Smooth muscle cell (in vitro differentiated cells): Measurements from ENCODE around the gene OR5D14. TPM values are rescaled to one million over a fixed set of nuclear protein-coding genes. Genes with fewer than 3 reads are reported as not detected.

Experiments
- DNase-seq: peaks from one replicate; lab custom pipeline; 2025; ENCODE audit not compliant: unreplicated experiment; lab: John Stamatoyannopoulos, UW
- H2AFZ ChIP-seq: fragments of 200-600 bp; sonication (generic); 2 replicates; pipeline ENCODE4 v1.6.0; 2016; ENCODE audit warnings: antibody characterized with exemption, low read depth, mild to moderate bottlenecking
- H3F3A ChIP-seq: fragments of 200-600 bp; sonication (generic); 2 replicates; pipeline ENCODE4 v1.6.0; 2017; ENCODE audit warnings: antibody characterized with exemption, low read depth
- H3K27ac ChIP-seq: fragments of 200-600 bp; sonication (generic); 2 replicates; pipeline ENCODE4 v1.5.1; 2016; ENCODE audit warnings: low read depth, mild to moderate bottlenecking
- H3K27me3 ChIP-seq: fragments of 200-600 bp; sonication (generic); 2 replicates; pipeline ENCODE4 v1.6.1; 2016; ENCODE audit warnings: low read depth, mild to moderate bottlenecking
- H3K36me3 ChIP-seq: fragments of 200-600 bp; sonication (generic); 2 replicates; pipeline ENCODE4 v1.5.1; 2016; ENCODE audit warnings: low read depth
- H3K4me1 ChIP-seq: fragments of 200-600 bp; sonication (generic); 2 replicates; pipeline ENCODE4 v1.5.1; 2016; ENCODE audit warnings: low read depth
- H3K4me2 ChIP-seq: fragments of 200-600 bp; sonication (generic); 2 replicates; pipeline ENCODE4 v1.6.0; 2016; ENCODE audit warnings: mild to moderate bottlenecking
- H3K4me3 ChIP-seq: fragments of 200-600 bp; sonication (generic); 2 replicates; pipeline ENCODE4 v1.5.1; 2016; ENCODE audit warnings: mild to moderate bottlenecking
- H3K79me2 ChIP-seq: fragments of 200-600 bp; sonication (generic); 2 replicates; pipeline ENCODE4 v1.6.0; 2016; ENCODE audit warnings: low read depth, mild to moderate bottlenecking
- H3K9ac ChIP-seq: fragments of 200-600 bp; sonication (generic); 2 replicates; pipeline ENCODE4 v1.6.0; 2016; ENCODE audit warnings: low read depth
- H3K9me3 ChIP-seq: fragments of 200-600 bp; sonication (generic); replicated peaks from 2 replicates; pipeline ENCODE4 v1.5.1; 2016; ENCODE audit warnings: low read depth
- H4K20me1 ChIP-seq: fragments of 200-600 bp; sonication (generic); 2 replicates; pipeline ENCODE4 v1.6.0; 2016; ENCODE audit warnings: low read depth
- CTCF ChIP-seq: fragments of 200-600 bp; sonication (generic); IDR thresholded peaks from 2 replicates; pipeline ENCODE4 v1.5.1; 2017; ENCODE audit warnings: borderline replicate concordance, mild to moderate bottlenecking, antibody characterized with exemption; ENCODE audit not compliant: insufficient read depth, poor library complexity, severe bottlenecking
- WGBS: methylation state at CpG from one replicate; pipeline ENCODE4 v1.1.7; 2016; ENCODE audit warnings: low lambda C conversion rate; 5-methylcytosine and 5-hydroxymethylcytosine counted together
- polyA plus RNA-seq: library from polyadenylated mRNA; unstranded; fragments of >200 nt; fragmentation: Nextera tagmentation; extraction: Ambion mirVana; gene quantifications from 2 replicates; pipeline ENCODE4 v1.2.1, GENCODE V29; 2016
- total RNA-seq: library from RNA; depleted of rRNA; stranded (reverse); fragments of >200 nt; gene quantifications from 2 replicates; pipeline ENCODE4 v1.2.3, GENCODE V29; 2014

The OR5D14 gene
- total RNA-seq (not detected in 2 replicates), polyA plus RNA-seq (not detected in 2 replicates)

GRCh38 chr11:55795256-55795655 lies at the start of gene OR5D14:
TSS of gene OR5D14 (plus strand) at chr11:55795556. CDS start at chr11:55795556, 0 bp downstream.
- H3K27ac ChIP-seq, result no peak within 1 kb of the TSS
- no peaks in the 10 kb centered on the region for H3K4me1 ChIP-seq
- no peak within 1 kb of the TSS for H3K4me3 ChIP-seq
- H2AFZ ChIP-seq, result no peak within 1 kb of the TSS
- H3K36me3 ChIP-seq, result no peaks in the 10 kb centered on the region
- H3K79me2 ChIP-seq, result no peaks in the 10 kb centered on the region
- H3F3A ChIP-seq, result no peaks in the 10 kb centered on the region
- H4K20me1 ChIP-seq, result no peaks in the 10 kb centered on the region
- no peak within 1 kb of the TSS for H3K9ac ChIP-seq
- no peak for TF ChIP-seq CTCF
- no peaks in the 10 kb centered on the region for H3K27me3 ChIP-seq
- no peak within 1 kb of the TSS for H3K4me2 ChIP-seq
- DNase-seq, result no peak
- no peaks in the 10 kb centered on the region for H3K9me3 ChIP-seq

- no peak for TF ChIP-seq CTCF
- Histone ChIP-seq H2AFZ (no peak within 1 kb of the TSS), H3K36me3 (no peaks in the 10 kb centered on the region), H3K4me3 (no peak within 1 kb of the TSS), H3F3A (no peaks in the 10 kb centered on the region), H3K9me3 (peaks cover 13% of the 10 kb centered on the region), H3K4me1 (no peaks in the 10 kb centered on the region), H3K4me2 (no peak within 1 kb of the TSS), H4K20me1 (no peaks in the 10 kb centered on the region), H3K9ac (no peak within 1 kb of the TSS), H3K79me2 (no peaks in the 10 kb centered on the region), H3K27me3 (no peaks in the 10 kb centered on the region), H3K27ac (no peak within 1 kb of the TSS)
- DNase-seq, result no peak
Measured at GRCh38 chr11:55773138-55773537, 22.2 kb upstream of the OR5D14 start, which contains the start of gene OR5D13. TSS of gene OR5D13 (plus strand) at chr11:55773438. CDS start at chr11:55773438, 0 bp downstream.

GRCh38 chr11:55791606-55792005 lies 3.8 kb upstream of the OR5D14 start:
- Histone ChIP-seq H3K4me2 (no peak overlapping the region), H3K9ac (no peak overlapping the region), H4K20me1 (no peaks in the 10 kb centered on the region), H3K27ac (no peak overlapping the region), H3K4me1 (no peaks in the 10 kb centered on the region), H2AFZ (no peak overlapping the region), H3K27me3 (no peaks in the 10 kb centered on the region), H3K9me3 (no peaks in the 10 kb centered on the region), H3K36me3 (no peaks in the 10 kb centered on the region), H3K4me3 (no peak overlapping the region), H3F3A (no peaks in the 10 kb centered on the region), H3K79me2 (no peaks in the 10 kb centered on the region)
- no peak for DNase-seq
- TF ChIP-seq CTCF, result no peak
- 78% methylated on average over 1 of the region's 1 CpG for WGBS

- no peaks in the 10 kb centered on the region for H3K36me3 ChIP-seq
- DNase-seq, result no peak
- H3K27ac ChIP-seq, result no peak overlapping the region
- H3K9ac ChIP-seq, result no peak overlapping the region
- no peaks in the 10 kb centered on the region for H4K20me1 ChIP-seq
- no peak overlapping the region for H3K4me3 ChIP-seq
- H3K27me3 ChIP-seq, result no peaks in the 10 kb centered on the region
- H3K4me1 ChIP-seq, result no peaks in the 10 kb centered on the region
- WGBS, result 81% methylated on average over 2 of the region's 2 CpGs
- no peaks in the 10 kb centered on the region for H3K9me3 ChIP-seq
- H2AFZ ChIP-seq, result no peak overlapping the region
- no peaks in the 10 kb centered on the region for H3K79me2 ChIP-seq
- no peak for TF ChIP-seq CTCF
- H3F3A ChIP-seq, result no peaks in the 10 kb centered on the region
- H3K4me2 ChIP-seq, result no peak overlapping the region
Measured at GRCh38 chr11:55793321-55793720, 2.0 kb upstream of the OR5D14 start.
